HG02970 (cell line): Measurements from ENCODE around the gene C9orf78.

ENCODE experiments used
- ATAC-seq: cut with Tn5 transposase; IDR thresholded peaks from one replicate; pipeline ENCODE4 v1.9.1; 2021; ENCODE audit warnings: mild to moderate bottlenecking, moderate library complexity, moderate number of reproducible peaks; ENCODE audit not compliant: unreplicated experiment, low FRiP score

C9orf78 gene

DNA sequence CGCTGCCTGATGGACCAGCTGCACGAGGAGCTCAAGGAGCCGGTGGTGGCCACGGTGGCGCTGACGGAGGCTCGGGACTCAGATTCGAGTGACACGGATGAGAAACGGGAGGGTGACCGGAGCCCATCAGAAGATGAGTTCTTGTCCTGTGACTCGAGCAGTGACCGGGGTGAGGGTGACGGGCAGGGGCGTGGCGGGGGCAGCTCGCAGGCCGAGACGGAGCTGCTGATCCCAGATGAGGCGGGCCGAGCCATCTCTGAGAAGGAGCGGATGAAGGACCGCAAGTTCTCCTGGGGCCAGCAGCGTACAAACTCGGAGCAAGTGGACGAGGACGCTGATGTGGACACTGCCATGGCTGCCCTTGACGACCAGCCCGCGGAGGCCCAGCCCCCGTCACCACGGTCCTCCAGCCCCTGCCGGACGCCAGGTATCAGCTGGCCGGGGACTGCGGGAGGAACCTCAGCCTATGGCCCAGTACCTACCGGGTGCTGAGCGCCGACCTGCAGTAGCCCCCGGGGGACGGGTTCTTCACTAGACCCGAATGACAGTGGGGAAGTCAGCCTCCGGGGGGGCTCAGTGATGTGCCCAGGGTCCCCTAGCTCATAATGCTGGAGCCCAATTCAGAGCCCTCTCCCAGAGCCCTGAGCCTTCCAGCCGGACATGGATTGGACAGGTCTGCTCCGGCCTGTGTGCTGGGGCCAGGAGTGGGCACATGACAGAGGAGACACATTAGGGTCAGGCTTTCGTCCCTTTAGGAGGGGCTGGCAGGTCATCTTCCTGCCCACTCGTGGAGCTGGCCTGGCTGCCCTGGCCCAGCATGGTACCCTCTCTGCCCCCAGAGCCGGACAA is 33.2 kb upstream of the C9orf78 start:
- ATAC-seq: no peak

DNA sequence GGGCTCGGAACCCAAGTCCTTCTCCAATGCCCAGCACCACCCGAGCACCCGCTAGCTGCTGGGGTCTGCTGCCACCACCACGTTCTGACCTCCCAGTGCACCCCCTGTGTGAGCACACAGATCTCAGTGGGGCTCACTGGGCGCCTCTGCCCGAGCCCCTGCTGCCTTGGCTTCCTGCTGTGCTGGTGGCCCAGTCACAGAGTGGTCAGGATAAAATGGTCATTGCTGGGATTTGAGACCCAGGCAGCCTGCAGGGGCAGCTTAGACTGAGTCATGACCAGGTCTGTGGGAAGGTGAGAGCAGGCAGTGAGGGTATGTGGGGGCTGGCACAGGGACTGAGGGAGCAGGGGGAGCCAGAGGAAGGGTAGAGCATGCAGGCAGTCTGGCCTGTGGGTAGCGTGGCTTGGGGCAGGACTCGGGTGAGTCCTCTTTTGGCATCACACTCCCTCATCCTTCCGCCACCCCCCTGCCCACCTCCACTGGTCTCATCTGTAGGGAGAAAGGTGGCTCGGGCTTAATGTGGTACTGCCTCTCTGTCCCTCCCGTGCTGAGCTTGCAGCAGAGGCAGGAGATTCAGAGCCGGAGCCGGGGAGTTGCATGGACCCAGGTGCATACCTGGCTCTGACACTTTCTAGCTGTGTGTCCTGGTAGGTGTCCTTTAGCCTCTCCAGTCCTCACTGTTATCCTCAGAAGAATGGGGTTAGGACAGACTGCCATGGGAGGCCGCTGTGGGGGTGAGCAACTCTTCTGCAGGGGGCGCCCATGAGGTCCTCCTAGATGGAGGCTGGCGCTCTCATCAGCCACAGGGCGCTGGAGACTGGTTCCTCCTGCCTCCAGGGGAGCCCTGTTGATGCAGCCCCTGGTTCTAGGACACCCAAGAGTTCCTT is 32.3 kb upstream of the C9orf78 start:
- ATAC-seq: no peak

DNA sequence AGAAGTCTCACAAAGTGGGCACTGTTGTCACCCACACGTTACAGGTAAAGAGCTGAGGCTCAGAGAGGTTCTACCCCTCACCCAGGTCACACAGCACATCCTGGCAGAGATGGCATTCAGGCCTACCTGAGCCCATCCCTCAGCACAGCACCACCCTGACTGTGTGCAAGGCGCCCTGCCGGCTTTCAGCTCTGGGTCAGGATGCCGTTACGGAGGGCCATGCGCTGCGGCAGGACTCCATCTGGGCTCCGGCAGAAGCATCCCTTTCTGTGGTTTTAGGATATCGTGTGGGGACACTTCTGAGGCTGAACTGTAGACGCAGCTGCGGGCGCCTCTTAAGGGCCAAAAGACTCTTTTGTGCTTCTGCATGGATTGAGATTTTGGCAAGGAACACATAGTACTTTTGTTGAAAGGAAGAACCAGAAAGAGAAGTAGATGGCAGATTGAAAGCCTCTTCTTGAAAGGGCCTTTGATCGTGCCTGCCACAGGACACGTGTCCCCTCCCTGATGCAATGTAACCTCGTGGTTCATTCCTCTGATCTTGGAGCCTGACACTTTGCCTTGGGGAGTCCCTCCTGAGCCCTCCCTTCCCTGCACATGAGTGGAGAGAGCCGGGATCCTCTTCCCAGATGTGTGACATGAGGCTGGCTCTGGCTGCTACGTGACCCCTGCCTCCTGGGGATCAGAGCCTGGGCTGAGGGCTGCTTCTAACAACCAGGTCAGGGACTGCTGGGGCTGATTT is 31.5 kb upstream of the C9orf78 start:
- ATAC-seq: no peak

DNA sequence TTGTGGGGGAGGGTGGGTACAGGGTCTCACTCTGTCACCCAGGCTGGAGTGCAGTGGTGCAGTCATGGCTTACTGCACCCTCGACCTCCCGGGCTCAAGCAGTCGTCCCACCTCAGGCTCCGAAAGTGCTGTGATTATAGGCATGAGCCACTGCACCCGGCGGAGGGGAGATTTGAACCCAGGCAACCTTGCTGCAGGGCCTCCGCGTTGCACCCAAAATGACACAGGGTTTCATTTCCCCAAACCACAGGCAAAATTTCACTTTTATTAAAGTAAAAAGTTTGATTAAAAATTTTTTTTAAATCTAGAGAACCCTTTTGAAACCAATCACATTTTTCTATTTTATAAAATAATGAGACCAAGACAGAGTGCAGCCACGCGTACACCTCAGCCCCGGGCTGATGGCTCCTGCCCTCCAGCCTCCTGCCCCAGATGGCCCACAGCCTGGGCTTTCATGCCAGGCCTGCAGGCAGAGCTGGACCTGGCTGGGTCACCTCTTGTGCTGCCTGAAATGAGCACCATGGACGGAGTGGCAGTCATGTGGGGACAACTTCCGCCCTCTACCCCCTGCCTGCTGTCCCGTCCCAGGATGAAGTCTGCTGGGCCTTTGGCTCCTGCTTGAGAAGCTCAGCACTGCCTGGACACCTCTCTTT is 30.7 kb upstream of the C9orf78 start:
- no peak for ATAC-seq

- no peak for ATAC-seq
Measured at GRCh38 chr9:129864991-129865647, 30.0 kb upstream of the C9orf78 start.

DNA sequence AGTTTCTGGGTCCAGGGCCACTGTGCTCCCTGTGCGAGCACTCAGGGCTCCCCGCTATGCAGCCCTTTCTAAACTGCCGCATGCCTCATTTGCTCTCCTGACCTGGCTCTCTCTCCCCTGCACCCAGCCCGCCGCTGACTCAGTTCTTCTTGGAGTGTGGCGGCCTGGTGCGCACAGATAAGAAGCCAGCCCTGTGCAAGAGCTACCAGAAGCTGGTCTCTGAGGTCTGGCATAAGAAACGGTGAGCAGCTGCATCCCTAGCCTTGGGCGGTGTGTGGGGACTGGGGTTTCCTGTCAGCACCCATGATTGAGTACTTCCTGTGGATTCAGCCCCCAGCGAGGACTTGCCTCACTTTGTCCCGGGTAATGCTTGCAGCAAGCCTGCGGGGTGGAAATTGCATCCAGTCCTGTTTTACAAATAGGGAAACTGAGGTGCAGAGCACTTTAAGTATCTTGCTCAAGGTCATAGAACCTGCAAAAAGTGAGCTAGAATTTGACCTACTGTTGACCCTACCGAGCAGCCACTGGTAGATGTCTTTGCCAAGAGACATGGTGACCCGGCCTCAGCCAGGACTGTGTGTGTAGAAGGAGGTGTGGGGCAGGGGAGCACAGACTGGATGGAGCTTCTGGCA is 28.1 kb upstream of the C9orf78 start:
- ATAC-seq: no peak

- ATAC-seq: no peak
Measured at GRCh38 chr9:129861447-129861827, 26.4 kb upstream of the C9orf78 start.

DNA sequence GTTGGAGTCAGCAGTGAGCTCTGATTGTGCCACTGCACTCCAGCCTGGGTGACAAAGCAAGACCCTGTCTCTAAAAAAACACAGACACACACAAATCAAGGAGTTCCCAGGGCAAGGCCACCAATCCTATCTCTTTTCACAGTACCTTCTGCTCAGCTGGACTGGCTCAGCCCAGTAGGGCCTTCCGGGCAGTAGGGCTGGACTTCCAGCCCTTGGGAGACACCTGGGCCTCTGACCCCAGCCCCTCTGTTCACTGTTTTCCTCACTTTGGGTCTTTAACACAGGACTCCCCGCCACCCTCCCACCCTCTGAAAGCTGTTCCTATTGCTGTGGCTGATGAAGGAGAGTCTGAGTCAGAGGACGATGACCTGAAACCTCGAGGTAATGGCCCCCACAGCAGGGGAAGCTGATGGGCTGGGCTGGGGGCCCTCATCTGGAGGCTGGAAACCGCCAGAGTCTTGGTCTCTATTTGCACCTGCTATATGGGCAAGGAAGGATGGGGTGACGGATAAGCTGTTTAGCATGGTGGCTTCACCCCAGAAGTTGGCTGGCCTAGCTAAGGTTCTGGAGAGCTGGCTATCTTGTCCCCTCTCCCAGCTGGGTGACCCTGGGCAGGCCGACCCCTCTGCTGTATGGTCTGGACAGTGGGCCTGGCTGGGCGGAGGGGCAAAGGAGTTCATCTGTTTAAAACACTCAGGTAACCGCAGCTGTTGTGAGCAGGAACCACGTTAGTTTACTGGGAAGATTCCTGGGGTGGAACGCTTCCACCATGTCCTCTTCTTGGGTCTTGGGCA is 25.8 kb upstream of the C9orf78 start:
- no peak for ATAC-seq

GRCh38 chr9:129858167-129858962 is 23.3 kb upstream of the C9orf78 start:
- ATAC-seq: no peak

DNA sequence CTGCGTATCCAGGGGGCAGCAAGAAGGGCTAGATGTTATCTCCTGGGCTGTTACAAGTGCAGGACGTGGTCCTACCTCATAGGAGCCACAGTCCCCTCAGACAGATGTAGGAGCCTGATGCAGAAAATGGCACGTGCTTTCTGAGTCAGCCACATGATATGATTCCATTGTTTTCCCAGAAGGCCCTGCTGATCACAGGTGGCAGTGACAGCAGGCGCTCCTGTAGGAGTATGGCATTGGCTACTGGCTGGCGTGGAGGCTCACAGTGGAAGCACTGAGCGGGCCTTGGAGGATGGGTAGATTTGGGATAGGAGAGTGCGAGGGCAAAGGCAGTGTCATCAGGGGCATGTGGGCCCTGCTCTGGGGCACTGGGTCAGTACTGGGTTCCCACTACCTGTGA is 22.1 kb upstream of the C9orf78 start:
- no peak for ATAC-seq

DNA sequence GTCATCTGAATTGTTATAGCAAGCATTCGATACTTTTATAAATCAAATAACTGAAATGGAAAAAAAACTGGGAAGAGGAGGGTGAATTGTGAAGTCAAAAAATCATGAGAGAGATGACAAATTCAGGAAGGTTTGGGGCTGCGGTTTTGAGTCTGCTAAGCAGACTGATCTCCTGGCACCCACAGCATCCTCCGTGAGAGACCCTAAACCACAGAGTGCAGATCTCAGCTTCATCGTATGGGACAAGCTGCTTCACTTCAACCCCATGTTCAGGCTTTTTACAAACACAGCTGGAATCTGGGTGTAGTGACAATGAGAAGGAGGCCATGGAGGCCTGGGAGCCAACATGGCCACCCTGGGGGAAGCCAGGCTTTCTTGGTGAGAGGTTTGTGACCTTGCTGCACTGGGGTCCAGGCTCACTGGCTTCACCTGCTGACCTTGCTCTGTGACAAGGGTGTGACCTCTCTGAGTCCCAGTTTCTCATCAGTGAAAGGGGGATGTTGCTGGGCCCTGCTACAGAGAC is 19.6 kb upstream of the C9orf78 start:
- no peak for ATAC-seq

DNA sequence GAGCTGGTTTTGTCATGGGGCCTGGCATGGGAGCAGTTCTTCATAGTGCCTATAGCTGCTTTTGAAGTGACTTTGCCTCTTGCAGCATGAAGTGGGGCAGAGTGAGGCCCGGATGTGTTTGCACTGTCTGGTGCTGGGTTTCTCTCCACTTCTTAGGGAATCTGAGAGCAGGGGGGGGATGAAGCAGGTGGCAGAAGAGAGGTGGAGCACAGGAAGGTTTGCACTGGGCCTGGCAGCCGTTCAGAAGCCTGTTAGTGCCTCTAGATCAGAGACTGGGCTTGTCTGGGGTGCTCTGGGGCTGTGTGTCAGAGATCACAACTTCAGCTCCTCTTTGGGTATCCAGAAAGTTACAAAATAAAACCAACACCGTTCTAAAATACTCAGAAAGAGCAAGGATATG is 18.5 kb upstream of the C9orf78 start:
- no peak for ATAC-seq

GRCh38 chr9:129852579-129852978 is 17.5 kb upstream of the C9orf78 start:
- no peak for ATAC-seq

- ATAC-seq: no peak
Measured at GRCh38 chr9:129851821-129852220, 16.7 kb upstream of the C9orf78 start.

- ATAC-seq: no peak
Measured at GRCh38 chr9:129850821-129851550, 15.9 kb upstream of the C9orf78 start.

DNA sequence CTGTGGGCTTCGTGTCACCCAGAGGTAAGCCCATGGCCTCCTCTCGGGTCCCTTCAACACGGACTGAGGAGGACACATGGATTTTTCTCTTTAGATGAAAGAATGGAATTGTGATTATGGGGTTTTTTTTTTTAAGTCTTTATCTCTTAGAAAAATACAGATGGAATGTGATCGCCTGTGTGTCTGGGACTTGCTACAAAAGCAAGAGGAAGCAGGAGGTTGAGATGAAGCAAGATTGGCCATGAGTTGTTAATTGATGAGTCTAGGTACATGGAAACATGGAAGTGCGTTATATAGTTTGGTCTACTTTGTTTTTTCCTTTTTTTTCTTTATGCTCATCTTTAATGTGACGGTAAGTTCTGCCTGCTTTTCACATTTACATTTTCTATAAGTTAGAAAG is 14.8 kb upstream of the C9orf78 start:
- ATAC-seq: no peak
